HG03378 (cell line): ENCODE results near the gene ZNF785.
"Not testable (repeated sequence)": the region's sequence is repeated elsewhere in the genome, so short reads cannot be mapped to it uniquely, and the experiment has no call there.

Experiments
- ATAC-seq: cut with Tn5 transposase; IDR thresholded peaks from one replicate; pipeline ENCODE4 v1.9.1; 2021; ENCODE audit warnings: mild to moderate bottlenecking, moderate library complexity; ENCODE audit not compliant: unreplicated experiment

Gene ZNF785

DNA sequence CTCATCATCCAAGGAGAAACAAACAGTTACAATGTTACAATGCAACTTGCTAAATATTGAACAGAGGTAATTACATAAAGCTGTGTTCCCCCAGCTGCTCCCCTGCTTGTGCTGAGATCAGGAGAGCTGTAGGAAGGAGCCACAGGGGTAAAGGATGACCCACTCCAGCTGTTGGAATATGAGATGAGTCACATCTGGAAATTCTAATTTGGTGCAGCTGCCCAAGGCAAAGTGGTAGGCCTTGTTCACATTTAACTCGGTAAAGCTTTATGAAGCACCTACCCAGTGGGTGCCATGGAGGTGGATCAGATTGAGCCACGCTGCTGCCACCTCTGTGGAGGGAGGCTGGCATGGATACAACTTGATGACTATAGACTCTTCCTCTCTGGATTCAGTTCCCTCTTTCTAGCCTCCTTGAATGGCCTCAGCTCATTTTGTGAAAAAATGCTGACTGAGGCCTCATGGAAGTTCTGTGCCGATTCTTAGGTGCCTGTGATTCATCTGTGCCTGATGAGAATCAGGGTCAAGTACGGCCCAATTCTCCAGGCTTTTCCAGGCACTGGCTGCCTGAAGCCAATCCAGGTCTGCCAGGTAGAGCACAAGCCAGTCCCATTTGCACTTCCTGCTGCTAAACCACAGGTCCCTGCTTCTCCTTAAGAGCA lies 17.2 kb upstream of the ZNF785 start:
- ATAC-seq: no peak

DNA sequence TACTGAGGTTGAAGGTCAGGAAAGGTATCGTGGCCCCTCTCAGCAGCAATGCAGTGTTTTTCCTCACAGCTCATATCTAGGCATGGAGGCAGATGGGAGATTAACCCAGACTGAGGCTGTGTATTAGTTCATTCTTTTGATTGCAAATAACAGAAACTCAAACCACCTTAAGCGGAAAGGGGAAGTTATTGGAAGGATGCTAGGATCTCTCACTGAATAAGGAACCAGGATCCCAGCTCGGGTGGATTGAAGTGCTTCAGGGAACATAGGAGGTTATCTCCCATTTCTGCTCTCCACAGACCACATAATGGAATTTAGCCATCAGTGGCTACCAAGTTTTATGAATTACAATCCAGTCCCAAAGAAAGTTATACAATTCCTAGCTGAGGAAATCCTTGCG lies 16.5 kb upstream of the ZNF785 start:
- ATAC-seq: no peak

GRCh38 chr16:30600929-30601328 lies 15.4 kb upstream of the ZNF785 start:
- ATAC-seq: no peak

- ATAC-seq: no peak
Measured at GRCh38 chr16:30600215-30600614, 14.7 kb upstream of the ZNF785 start.

DNA sequence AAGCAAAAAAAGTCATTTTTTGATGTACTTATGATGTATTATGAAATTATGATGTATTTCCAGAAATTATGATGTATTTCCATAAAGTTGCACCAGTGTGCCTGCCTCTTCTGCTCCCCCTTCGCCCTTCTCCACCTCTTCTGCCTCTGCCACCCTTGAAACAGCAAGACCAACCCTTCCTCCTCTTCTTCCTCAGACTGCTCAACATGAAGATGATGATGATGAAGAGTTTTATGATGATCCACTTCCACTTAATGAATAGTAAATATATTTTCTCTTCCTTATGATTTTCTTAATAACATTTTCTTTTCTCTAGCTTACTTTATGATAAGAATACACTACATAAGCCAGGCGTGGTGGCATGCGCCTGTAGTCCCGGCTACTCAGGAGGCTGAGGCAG lies 7.4 kb upstream of the ZNF785 start:
- ATAC-seq: no peak

DNA sequence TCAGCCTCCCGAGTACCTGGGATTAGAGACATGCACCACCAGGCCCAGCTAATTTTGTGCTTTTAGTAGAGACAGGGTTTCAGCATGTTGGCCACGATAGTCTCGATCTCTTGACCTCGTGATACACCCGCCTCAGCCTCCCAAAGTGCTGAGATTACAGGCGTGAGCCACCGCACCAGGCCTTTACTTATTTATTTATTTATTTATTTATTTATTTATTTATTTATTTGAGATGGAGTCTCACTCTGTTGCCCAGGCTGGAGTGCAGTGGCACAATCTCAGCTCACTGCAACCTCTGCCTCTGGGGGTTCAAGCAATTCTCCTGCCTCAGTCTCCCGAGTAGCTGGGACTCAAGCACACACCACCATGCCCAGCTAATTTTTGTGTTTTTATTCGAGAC lies 5.4 kb upstream of the ZNF785 start:
- not testable (repeated sequence) for ATAC-seq

DNA sequence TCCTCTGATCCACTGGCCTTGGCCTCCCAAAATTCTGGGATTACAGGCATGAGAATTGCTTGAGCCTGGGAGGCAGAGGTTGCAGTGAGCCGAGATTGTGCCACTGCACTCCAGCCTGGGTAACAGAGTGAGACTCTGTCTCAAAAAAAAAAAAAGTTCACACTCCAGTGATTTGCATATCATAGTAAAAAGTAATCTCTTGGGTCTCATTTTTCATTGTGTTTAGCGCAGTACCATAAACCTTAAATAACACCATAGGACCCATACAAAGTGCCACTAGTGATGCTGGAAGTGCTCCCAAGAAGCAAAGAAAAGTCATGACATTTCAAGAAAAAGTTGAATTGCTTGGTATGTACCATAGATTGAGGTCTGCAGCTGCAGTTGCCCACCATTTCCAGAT lies 4.1 kb upstream of the ZNF785 start:
- ATAC-seq: not testable (repeated sequence)

- ATAC-seq: no peak
Measured at GRCh38 chr16:30588651-30589050, 3.2 kb upstream of the ZNF785 start.

GRCh38 chr16:30585022-30585399 lies 486 bp downstream of the ZNF785 start:
- peak; percentile 12 for ATAC-seq

- ATAC-seq: no peak
Measured at GRCh38 chr16:30582611-30583340, 2.7 kb downstream of the ZNF785 start.

DNA sequence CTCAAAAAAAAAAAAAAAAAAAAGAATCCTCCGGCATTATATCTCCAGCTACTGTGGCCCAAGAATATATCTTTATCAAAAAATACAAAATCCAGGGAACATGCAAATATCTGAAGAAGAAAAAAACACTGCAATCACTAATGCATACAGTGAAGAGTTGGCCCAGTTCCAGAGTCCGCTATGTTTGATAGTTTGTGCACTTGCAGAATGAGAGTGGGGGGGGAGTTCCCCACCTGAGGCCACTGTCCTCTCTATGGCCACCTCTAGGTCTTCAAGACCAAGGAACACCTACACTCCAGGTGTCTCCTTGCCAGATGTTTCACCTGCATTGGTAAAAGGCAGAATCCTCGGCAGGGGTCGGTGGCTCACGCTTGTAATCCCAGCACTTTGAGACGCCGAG lies 4.0 kb downstream of the ZNF785 start:
- ATAC-seq: no peak

- ATAC-seq: no peak
Measured at GRCh38 chr16:30574678-30575077, 10.8 kb downstream of the ZNF785 start.

GRCh38 chr16:30571445-30572322 lies 13.8 kb downstream of the ZNF785 start, which contains the start of gene ZNF688:
Gene ZNF688 (minus strand): TSS chr16:30571714. CDS start chr16:30571629, 85 bp downstream.
- ATAC-seq: peak; percentile 63

DNA sequence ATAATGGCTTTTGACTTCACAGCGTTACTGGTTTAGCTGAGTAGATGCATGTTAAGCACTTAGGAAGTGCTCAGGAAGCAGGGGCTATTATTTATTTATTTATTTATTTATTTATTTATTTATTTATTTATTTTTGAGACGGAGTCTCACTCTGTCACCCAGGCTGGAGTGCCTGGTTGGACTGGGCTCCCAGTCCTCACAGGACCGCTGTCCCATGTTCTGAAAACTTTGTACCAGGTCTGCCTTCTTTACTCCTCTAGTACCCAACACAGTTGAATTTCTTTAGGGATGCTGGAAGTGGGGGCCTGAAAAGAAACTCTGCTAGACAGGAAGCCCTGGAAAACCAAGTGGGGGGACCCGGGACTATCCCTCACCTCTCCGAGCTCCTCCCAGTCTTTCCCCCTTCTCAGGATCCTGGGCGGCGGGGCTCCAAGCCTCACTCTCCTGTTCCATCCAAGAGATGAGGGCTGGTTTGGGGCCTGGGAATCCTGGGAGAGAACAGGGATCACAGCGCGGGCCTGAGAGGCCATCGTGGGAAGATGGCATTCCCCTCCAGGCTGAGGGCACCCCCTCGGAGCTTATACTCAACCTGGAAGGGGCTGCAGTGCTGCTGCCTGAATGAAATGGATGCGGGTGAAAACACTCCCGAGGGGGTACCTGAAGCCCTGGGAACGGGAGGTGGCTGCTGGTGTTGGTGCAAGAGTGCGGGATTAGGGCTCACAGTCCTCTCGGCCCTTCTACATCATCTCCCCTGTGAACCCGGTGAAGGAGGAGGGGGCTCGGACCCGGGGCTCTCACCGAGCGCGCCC lies 14.7 kb downstream of the ZNF785 start:
- no peak for ATAC-seq

DNA sequence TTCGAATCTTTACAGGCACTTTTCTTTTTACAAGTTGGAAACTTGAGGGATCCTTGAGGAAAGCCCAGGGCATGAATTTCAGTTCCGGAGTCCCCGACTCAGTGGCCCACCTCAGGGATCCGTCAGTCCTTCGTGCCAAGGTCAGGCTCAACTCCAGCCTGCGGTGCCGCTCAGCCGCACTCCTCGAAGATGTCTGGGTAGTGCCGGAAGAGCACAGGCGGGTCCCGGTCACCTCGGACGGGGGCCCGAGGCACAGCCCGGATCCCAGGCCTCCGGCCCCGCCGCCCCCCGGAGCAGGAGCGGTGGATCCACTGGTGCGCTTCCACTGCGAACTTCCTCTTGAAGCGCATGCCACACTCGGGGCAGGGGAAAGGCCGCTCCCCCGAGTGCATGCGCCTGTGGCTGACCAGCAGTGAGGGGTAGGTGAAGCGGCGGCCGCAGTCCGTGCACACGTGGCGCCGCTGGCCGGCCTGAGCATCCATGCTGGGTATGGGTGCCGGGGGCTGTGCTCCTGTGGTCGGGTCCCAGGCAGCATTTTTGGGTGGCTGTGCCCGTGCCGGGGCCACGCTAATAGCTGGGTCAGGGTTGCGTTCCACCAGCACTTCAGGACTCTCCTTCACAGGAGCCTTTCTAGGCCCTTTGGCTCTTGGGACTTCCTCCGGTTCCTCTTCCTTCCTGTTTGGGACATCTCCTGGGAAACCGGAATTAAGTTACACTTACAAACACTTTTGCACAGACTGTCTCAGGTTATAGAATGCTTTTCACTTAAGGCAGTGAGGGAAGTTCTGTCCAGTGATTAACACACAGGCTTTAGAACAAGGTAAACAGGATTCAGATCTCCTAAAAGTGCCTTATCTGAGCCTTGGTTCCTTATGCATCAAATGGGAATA lies 15.5 kb downstream of the ZNF785 start:
- ATAC-seq: no peak

DNA sequence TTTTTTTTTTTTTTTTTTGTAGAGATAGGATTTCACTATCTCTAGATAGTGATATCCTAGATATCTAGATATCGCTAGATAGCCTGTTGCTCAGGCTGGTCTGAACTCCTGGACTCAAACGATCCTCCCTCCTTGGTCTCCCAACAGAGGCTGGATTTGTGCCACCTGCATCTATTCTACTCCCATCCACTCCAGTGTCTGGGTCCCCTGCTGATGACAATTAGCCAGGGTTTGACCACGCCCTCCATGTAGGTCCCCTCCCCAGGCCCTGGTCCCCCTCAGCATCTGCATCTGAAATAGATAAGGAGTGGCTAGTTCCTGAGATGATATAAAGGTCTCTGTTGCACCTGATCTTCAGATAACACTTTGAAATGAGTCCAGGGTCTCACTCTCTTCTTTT lies 16.2 kb downstream of the ZNF785 start:
- ATAC-seq: no peak

- peak; percentile 34 for ATAC-seq
Measured at GRCh38 chr16:30567991-30568638, 17.4 kb downstream of the ZNF785 start.

DNA sequence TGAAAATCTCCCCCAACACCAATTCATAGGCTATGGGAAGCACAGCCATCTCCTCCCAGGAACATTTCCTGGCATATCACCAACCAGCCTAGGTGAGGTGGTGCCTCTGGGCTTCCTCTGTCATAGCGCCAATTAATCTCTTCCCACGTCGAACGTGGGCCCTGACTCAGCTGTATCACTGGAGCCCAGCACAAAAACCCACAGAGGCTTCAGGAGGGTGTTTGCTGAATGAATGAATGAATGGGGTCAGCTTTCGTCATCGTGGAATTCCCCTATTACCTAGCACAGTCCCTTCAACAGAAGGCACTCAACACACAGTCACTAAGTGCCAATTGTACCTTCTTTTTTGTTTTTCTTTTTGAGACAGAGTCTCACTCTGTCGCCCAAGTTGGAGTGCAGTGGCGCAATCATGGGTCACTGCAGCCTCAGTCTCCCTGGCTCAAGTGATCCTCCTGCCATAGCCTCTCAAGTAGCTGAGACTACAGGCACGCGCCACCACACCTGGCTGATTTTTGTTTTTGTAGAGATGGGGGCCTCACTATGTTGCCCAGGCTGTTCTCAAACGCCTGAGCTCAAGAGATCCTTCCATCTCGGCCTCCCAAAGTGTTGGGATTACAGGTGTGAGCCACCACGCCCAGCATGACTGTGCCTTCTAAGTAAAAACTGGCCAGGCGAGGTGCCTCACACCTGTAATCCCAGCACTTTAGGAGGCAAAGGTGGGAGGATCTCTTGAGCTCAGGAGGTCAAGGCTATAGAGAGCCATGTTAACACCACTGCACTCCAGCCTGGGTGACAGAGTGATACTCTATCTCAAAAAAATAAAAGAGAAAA lies 18.1 kb downstream of the ZNF785 start:
- ATAC-seq: no peak
